ENCODE measurements around the gene C1orf159. TPM values are rescaled to one million over a fixed set of nuclear protein-coding genes. Genes with fewer than 3 reads are reported as not detected.
A peak's percentile ranks its signal among the peaks of the same experiment; 100 is the strongest.

The C1orf159 gene
- total RNA-seq, 1 experiment from 2014 or later = 10.0 TPM

GRCh38 chr1:1123581-1124507, 8.0 kb upstream of the C1orf159 start:
- in situ Hi-C loops (cut with HindIII; ENCODE audit: low pct_unique_long_range_greater_than_20kb, low sequenced_read_pairs) = no loop called here
- peak; percentile 20 for DNase-seq (ENCODE audit: low read depth, low spot score)

DNA sequence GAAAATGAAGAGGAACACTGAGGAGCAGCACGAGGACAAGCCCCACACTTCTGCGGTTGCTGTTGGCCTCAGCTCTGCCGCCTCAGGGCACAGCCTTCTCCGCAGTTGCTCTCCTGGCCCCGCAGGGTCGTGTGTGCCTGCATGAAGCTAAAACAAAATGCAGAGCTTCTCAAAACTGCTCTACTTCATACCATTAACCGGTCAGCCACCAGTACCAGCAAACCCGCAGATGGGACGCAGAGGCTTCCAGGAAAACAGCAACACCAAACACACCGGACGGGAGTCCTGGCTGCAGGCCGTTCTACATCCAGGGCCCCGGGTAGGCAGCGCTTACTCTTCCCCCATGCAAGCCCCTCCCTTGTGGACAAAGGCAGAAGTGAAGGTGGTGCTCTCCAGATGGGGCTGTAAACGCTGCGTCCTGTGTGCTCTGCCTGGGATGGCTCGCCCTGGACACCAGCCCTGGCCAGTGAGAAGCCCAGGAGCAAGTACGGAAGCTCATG, 7.1 kb upstream of the C1orf159 start:
- in situ Hi-C loops (cut with HindIII; ENCODE audit: low pct_unique_long_range_greater_than_20kb, low sequenced_read_pairs) = no loop called here
- DNase-seq (ENCODE audit: low read depth, low spot score) = peak; percentile 26

DNA sequence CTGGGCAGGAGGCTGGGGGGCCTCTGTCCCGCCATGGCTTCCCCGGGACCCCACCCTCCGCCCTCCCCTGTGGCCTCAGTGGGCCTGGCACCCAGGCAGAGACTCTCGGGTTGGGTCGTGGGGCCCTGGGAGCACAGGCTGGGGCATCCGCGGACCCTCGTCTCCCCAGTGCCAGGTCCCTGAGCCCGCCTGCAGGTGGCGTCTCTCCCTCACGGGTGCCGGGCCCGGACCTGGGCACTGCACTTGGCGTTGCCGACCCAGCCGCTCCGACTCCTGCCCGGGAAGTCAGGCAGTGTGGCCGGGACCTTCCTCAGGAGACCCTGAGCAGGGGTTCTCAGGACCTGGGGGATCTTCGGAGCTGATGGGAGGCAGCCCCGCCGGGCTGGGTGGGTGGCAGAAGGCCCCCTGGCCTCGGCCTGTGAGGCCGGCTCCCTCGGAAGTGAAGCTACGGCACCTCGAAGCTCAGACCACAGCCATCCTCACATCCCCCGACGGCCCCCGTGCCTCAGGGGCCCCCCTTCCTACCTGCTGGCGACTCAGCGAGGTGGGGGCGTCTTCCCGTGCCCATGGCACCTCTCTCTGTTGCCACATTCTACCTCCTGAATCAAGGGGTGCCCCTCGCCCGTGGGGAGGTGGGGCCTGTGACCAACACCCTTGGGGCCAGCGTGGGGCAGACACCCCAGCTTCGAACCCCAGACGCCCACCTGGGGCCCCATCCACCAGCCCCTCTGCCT, 6.4 kb upstream of the C1orf159 start:
- in situ Hi-C loops (cut with HindIII; ENCODE audit: low pct_unique_long_range_greater_than_20kb, low sequenced_read_pairs) = no loop called here
- peak; percentile 69 for DNase-seq (ENCODE audit: low read depth, low spot score)

- in situ Hi-C loops (cut with HindIII; ENCODE audit: low pct_unique_long_range_greater_than_20kb, low sequenced_read_pairs) = no loop called here
- no peak for DNase-seq (ENCODE audit: low read depth, low spot score)
These were observed 5.8 kb upstream of the C1orf159 start for GRCh38 chr1:1121611-1122077.

- DNase-seq (ENCODE audit: low read depth, low spot score) = no peak
- in situ Hi-C loops (cut with HindIII; ENCODE audit: low pct_unique_long_range_greater_than_20kb, low sequenced_read_pairs) = no loop called here
These were observed 5.1 kb upstream of the C1orf159 start for GRCh38 chr1:1120866-1121591.

GRCh38 chr1:1120096-1120495, 4.2 kb upstream of the C1orf159 start:
- in situ Hi-C loops (cut with HindIII; ENCODE audit: low pct_unique_long_range_greater_than_20kb, low sequenced_read_pairs) = no loop called here
- no peak for DNase-seq (ENCODE audit: low read depth, low spot score)

DNA sequence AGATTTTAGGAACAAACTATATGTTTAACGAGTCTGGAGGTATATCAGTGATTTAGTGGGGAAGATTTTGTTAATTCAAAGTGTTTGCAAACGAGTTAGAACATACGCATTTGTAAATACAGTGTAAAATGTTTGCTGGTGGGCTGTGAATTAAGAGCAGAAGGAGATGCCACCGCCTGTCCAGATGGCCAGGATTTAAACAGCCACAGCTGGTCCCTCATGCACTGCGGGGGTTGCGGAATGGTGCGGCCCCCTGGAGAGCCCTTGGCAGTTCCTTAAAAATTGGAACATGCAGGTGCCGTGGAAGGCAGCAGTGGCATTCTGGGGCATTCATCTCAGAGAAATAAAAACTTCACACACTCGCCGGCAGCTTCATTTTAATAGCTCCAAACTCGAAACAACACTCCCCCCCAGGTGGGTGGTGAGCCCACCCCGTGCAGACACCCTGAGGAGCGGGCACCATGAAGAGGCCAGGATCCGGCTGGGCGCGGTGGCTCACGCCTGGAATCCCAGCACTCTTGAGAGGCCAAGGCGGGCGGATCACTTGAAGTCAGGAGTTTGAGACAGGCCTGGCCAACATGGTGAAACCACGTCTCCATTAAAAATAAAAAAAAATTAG, 3.5 kb upstream of the C1orf159 start:
- DNase-seq (ENCODE audit: low read depth, low spot score) = no peak
- in situ Hi-C loops (cut with HindIII; ENCODE audit: low pct_unique_long_range_greater_than_20kb, low sequenced_read_pairs) = no loop called here

- no peak for DNase-seq (ENCODE audit: low read depth, low spot score)
- in situ Hi-C loops (cut with HindIII; ENCODE audit: low pct_unique_long_range_greater_than_20kb, low sequenced_read_pairs) = no loop called here
These were observed 3.0 kb upstream of the C1orf159 start for GRCh38 chr1:1118876-1119220.

DNA sequence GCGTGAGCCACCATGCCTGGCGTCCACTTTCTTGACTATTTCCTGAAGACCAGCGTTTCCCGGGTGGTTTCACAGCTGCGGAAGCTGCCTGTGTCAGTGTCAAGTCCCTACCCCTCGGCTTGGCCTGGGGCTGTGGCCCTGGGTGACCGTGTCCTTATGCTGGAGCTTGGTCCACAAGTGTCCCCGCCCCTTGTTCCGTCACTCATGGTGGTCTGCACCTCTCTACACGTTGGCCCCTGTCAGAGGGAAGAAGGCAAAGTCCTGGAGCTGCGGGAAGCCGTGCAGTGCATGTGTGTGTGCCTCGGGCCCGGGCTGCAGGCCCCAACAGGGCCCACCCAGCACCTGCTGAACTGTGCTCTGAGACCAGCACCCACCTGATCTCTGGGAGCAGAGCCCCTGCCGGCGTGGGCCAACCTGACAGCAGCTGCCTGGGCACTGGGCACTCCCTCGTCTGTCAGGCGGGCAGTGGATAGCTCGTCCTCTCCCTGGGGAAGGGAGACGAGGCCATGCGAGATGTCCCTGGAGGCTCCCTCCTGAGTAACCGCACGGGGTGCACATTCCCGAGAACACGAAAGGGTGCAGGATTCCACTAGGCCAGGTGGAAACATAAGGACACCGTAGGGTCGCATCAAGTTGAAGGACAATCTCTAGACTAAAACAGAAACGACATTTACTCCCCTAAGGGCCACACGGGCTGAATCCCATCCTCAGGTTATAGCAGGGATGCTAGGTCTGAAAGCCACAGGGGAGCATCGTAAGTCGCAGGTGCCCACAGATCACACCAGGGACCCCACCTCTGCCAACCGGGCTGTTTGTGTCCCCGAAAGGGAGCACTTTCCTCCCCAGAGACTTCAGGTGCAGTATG, 2.4 kb upstream of the C1orf159 start:
- no peak for DNase-seq (ENCODE audit: low read depth, low spot score)
- in situ Hi-C loops (cut with HindIII; ENCODE audit: low pct_unique_long_range_greater_than_20kb, low sequenced_read_pairs) = no loop called here

DNA sequence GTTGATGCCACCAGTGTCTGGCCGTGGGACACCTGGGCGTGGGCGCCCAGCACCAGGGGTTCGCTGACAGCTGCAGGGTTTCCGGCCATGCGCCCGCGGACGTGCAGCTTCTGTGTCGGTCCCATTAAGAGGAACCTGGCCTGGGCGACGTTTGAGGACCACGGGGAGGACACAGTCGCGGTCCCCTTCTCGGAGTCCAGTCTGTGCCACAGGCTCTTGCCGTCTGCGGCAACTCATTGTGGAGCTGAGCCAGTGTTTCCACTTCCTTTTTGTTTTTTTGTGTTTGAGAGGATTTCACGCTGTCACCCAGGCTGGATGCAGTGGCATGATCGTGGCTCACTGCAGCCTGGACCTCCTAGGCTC, 1.6 kb upstream of the C1orf159 start:
- DNase-seq (ENCODE audit: low read depth, low spot score) = no peak
- in situ Hi-C loops (cut with HindIII; ENCODE audit: low pct_unique_long_range_greater_than_20kb, low sequenced_read_pairs) = no loop called here

GRCh38 chr1:1116701-1117468, 996 bp upstream of the C1orf159 start:
- DNase-seq (ENCODE audit: low read depth, low spot score) = no peak
- in situ Hi-C loops (cut with HindIII; ENCODE audit: low pct_unique_long_range_greater_than_20kb, low sequenced_read_pairs) = no loop called here

GRCh38 chr1:1115136-1115785, 628 bp downstream of the C1orf159 start:
- no peak for DNase-seq (ENCODE audit: low read depth, low spot score)
- in situ Hi-C loops (cut with HindIII; ENCODE audit: low pct_unique_long_range_greater_than_20kb, low sequenced_read_pairs) = no loop called here

DNA sequence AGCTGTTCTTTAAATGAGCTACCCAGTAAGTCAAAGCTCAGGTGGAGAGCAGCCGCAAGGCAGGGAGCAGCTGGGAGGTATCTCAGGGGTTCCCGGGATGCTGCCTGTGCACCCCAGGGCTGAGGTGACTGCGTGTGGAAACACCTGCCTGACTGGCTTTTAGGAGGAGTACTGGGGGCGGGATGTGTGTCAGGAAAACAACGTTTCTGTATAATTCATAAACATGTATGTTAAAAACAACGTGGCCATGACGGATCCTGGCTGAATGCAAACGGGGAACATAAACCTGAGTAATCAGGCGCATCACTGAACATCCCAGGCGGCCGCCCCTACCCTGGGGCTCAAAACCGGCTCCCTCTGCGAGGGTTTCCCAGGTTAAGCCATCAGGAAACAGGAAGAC, 1.5 kb downstream of the C1orf159 start:
- DNase-seq (ENCODE audit: low read depth, low spot score) = no peak
- in situ Hi-C loops (cut with HindIII; ENCODE audit: low pct_unique_long_range_greater_than_20kb, low sequenced_read_pairs) = no loop called here

DNA sequence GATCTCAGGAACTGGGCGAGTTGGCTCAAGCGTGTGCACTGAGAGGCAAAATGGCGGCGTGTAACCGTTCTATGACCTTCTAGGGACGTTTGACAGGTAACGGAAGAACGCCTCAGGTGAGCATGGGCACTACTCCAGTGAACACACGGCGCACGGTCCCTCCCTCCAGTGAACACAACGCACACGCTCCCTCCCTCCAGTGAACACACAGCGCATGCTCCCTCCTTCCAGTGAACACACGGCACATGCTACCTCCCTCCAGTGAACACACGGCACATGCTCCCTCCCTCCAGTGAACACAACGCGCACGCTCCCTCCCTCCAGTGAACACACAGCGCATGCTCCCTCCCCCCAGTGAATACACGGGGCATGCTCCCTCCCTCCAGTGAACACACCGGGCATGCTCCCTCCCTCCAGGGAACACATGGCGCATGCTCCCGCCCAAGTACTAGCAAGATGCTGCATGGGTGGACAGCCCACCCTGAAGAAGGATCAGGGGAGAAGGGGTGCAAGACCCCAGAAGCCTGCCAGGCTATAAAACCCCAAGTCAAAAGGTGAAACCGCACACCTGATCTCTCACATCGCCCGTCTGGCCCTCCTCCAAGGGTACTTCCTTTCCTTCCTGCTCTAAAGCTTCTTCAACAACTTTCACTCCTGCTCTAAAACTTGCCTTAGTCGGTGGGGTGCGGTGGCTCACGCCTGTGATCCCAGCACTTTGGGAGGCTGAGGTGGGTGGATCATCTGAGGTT, 3.5 kb downstream of the C1orf159 start:
- in situ Hi-C loops (cut with HindIII; ENCODE audit: low pct_unique_long_range_greater_than_20kb, low sequenced_read_pairs) = no loop called here
- no peak for DNase-seq (ENCODE audit: low read depth, low spot score)
